ENCODE data around the gene NME2.

- TF ChIP-seq EP300 (IDR thresholded peaks at IDR 0.05), result no peak
- TF ChIP-seq CTCF (IDR thresholded peaks at IDR 0.05), result no peak
- no peak for TF ChIP-seq POLR2A (IDR thresholded peaks at IDR 0.05)
These were observed 10.8 kb upstream of the NME2 start for GRCh38 chr17:51155416-51155815.

Data from upper lobe of left lung (tissue), 4 donors.